ENCODE data around the gene FAM124A. TPM values are rescaled to one million over a fixed set of nuclear protein-coding genes. Genes with fewer than 3 reads are reported as not detected.

The FAM124A gene
- total RNA-seq, 1 donor from 2014 or later: 2.4 TPM

DNA sequence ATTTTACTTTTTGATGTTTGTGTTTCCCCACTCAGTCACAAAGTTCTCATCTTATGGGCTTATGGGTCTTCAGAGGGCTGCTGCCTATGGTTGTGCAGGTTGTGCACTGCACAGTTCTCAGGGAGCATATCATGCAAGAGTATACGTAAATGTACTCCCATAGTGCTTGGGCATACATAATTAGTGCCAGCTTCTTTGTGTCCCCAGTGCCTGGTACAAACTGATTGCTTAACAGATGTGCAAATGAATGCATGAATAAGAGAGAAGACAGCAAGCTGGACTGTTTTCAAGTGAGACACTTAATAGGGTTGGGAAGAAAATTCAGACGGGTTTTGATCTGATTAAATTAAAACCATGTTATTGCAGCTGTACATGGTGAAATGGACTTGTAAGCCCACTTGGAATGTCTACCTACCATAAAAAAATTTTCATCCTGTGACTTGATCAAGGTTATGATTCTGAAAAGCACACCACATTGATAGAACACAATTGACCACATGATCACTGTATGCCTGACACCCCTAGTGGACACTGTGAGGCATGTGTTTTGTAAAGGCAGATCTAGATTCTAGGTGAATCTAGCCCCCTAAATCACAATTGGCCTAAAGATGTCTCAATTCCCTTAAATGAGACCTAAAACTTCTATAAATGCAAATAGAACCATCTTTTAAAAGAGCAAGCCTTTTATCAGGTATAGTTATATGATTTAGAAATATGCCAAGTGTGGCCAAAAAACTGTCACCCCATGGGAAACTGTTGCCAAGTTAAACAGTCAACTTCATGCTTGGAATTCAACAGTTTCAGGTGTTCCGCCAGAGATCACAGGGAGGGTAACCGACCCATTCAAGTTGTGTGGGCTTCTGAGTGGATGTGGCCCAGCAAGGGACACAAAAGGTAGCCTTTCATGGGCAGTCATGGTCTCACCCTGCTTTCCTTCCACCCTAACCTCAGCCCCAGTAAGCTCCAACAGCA lies 27.9 kb downstream of the FAM124A start:
- Mint-ChIP-seq H3K9me3 (ENCODE audit: low read depth) (no peaks in the 10 kb centered on the region), H3K27ac (ENCODE audit: unreplicated experiment) (no peak overlapping the region), H3K4me1 (ENCODE audit: low read depth) (peaks cover 7% of the 10 kb centered on the region), H3K27me3 (ENCODE audit: low read depth) (no peaks in the 10 kb centered on the region), H3K4me3 (ENCODE audit: unreplicated experiment) (no peak overlapping the region), H3K36me3 (ENCODE audit: low read depth) (no peaks in the 10 kb centered on the region)
- TF ChIP-seq, protein P1, sequence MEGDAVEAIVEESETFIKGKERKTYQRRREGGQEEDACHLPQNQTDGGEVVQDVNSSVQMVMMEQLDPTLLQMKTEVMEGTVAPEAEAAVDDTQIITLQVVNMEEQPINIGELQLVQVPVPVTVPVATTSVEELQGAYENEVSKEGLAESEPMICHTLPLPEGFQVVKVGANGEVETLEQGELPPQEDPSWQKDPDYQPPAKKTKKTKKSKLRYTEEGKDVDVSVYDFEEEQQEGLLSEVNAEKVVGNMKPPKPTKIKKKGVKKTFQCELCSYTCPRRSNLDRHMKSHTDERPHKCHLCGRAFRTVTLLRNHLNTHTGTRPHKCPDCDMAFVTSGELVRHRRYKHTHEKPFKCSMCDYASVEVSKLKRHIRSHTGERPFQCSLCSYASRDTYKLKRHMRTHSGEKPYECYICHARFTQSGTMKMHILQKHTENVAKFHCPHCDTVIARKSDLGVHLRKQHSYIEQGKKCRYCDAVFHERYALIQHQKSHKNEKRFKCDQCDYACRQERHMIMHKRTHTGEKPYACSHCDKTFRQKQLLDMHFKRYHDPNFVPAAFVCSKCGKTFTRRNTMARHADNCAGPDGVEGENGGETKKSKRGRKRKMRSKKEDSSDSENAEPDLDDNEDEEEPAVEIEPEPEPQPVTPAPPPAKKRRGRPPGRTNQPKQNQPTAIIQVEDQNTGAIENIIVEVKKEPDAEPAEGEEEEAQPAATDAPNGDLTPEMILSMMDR (IDR thresholded peaks at IDR 0.05): peak; percentile 62
- no peak for DNase-seq (ENCODE audit: low spot score)

DNA sequence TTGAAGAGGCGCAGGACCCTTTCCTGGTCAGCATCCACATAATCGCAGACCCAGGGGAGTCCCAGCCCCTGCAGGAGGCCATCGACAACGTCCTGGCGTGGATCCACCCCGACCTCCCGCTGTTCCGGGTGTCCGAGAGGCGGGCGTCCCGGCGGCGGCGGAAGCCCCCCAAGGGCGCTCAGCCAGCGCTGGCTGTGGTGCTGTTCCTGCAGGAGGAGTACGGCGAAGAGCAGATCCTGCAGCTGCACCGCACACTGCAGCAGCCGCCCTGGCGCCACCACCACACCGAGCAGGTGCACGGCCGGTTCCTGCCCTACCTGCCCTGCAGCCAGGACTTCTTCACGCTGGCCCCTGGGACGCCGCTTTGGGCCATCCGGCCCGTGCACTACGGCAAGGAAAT lies 29.3 kb downstream of the FAM124A start:
- no peaks in the 10 kb centered on the region for H3K9me3 Mint-ChIP-seq (ENCODE audit: low read depth)
- H3K4me1 Mint-ChIP-seq (ENCODE audit: low read depth): peaks cover 6% of the 10 kb centered on the region
- no peak overlapping the region for H3K27ac Mint-ChIP-seq (ENCODE audit: unreplicated experiment)
- H3K27me3 Mint-ChIP-seq (ENCODE audit: low read depth): no peaks in the 10 kb centered on the region
- no peaks in the 10 kb centered on the region for H3K36me3 Mint-ChIP-seq (ENCODE audit: low read depth)
- no peak for DNase-seq (ENCODE audit: low spot score)
- TF ChIP-seq, protein P1 (IDR thresholded peaks at IDR 0.05): no peak
- H3K4me3 Mint-ChIP-seq (ENCODE audit: unreplicated experiment): no peak overlapping the region

DNA sequence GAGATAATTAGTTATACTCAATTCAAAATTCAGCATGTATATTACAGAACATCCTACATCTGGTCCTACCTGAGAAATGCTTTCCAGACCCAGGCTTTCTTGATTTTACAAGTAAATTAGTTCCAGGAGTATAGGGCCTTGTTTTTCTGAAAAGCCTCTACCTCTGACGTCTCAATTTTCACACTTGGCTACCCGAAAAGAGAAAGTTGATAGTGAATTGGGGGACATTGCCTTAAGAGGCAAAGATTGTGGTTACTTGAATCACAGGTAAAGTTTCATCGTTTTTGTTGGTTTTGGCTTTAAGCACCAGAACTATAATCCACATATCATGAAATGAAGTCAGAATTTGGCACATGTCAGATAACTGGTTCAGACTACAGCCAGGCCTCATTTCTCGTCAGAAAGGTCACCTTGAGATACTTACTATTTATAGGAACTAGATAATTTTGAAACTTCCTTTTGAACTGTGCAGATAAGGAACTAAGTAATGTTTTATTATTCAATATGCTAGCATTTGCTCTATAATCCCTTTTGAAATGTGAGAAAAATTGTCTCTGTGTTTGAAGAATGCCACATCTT lies 30.8 kb downstream of the FAM124A start:
- Mint-ChIP-seq H3K9me3 (ENCODE audit: low read depth) (no peaks in the 10 kb centered on the region), H3K4me3 (ENCODE audit: unreplicated experiment) (no peak overlapping the region), H3K27me3 (ENCODE audit: low read depth) (no peaks in the 10 kb centered on the region), H3K4me1 (ENCODE audit: low read depth) (no peaks in the 10 kb centered on the region), H3K27ac (ENCODE audit: unreplicated experiment) (no peak overlapping the region), H3K36me3 (ENCODE audit: low read depth) (peaks cover 5% of the 10 kb centered on the region)
- TF ChIP-seq, protein P1 (IDR thresholded peaks at IDR 0.05): no peak
- DNase-seq (ENCODE audit: low spot score): no peak

DNA sequence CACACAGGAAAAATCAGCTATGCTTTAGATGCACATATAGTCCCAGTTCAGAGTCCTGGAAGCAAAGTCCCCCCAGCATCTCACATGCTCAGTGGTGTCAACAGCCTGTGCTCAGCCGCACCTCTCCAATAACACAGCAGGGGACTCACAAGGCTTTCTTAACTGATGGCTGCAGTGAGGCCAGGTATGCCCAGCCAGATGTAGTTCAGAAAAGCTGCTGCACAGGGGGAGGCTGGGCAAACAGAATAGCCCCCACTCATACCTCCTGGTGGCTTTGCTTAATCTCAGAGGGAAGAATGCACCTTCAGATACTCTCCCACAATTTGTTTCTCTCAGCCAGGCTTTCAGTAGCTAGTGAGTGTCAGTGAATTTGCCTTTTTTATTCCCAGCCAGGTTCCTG lies 33.4 kb downstream of the FAM124A start:
- no peak overlapping the region for H3K27ac Mint-ChIP-seq (ENCODE audit: unreplicated experiment)
- DNase-seq (ENCODE audit: low spot score): no peak
- no peaks in the 10 kb centered on the region for H3K9me3 Mint-ChIP-seq (ENCODE audit: low read depth)
- TF ChIP-seq, protein P1 (IDR thresholded peaks at IDR 0.05): no peak
- peaks cover 8% of the 10 kb centered on the region for H3K4me1 Mint-ChIP-seq (ENCODE audit: low read depth)
- no peak overlapping the region for H3K4me3 Mint-ChIP-seq (ENCODE audit: unreplicated experiment)
- peaks cover 5% of the 10 kb centered on the region for H3K36me3 Mint-ChIP-seq (ENCODE audit: low read depth)
- H3K27me3 Mint-ChIP-seq (ENCODE audit: low read depth): no peaks in the 10 kb centered on the region

DNA sequence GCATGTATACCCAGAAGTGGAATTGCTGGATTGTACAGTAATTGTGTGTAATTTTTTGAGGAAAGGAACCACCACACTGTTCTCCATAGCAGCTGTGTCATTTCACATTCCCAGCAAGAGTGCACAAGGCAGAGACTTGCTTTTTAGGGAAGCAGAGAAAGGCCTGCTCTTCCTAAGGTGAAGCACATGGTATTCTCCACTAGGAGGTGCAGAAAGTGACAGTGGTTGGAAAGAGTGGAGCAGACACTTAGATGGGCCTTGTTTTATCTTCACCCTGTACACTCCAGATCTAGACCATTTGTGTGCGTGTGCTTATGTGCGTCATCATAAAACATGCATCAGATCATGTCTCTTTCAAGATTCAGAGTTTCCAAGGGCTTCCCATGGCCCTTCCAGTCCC lies 35.0 kb downstream of the FAM124A start:
- Mint-ChIP-seq H3K4me3 (ENCODE audit: unreplicated experiment) (no peak overlapping the region), H3K9me3 (ENCODE audit: low read depth) (no peaks in the 10 kb centered on the region), H3K27ac (ENCODE audit: unreplicated experiment) (no peak overlapping the region), H3K4me1 (ENCODE audit: low read depth) (peaks cover 15% of the 10 kb centered on the region), H3K27me3 (ENCODE audit: low read depth) (no peaks in the 10 kb centered on the region), H3K36me3 (ENCODE audit: low read depth) (peaks cover 5% of the 10 kb centered on the region)
- DNase-seq (ENCODE audit: low spot score): no peak
- TF ChIP-seq, protein P1 (IDR thresholded peaks at IDR 0.05): no peak

All from chondrocyte (in vitro differentiated cells).